Measurements from ENCODE around the gene RCAN2.

DNA sequence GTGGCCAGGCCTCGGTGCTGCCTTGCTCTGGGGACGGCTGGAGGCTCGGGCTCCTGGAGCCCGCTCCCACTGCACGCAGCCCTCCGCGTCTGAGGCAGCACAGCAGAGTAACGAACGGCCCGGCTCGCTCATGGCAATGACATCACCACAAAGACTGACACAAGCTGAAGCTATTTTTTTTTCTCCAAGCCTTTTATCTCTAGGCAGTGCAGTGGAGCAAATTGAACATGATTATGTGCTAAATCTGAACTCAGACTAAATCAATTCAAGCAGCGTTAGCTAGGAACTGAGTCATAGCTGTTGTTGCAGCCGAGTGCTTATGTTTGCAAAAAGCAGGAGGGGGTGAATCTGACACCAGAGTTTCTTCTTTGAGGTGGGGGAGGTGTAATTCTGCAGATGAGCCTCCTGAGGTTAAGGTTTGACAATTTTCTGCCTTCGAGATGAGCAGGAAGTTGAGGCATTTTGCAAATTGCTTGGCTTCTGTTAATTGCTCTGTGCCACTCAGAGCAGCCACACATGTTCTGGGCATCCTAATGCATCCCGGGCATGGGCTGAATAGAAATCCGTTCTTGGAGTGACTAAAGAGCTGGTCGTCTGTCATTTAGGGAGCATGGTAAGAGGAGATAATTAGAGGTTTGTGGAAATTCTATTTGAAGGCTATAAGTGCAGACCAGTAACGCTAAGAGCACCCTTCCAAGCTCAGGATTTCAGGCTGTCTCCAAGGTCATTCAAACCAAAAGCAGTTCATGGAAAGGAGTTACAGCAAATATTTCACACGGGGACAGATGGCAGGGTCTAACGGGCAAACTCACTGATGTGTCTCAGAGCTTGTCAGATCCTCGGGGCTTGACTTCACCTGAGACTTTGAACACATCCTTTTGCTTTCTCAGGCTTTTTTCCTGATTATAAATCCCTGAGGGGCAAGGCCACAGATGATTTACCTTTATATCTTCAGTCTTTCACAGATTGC lies 165.4 kb downstream of the RCAN2 start:
- TF ChIP-seq, protein P1, sequence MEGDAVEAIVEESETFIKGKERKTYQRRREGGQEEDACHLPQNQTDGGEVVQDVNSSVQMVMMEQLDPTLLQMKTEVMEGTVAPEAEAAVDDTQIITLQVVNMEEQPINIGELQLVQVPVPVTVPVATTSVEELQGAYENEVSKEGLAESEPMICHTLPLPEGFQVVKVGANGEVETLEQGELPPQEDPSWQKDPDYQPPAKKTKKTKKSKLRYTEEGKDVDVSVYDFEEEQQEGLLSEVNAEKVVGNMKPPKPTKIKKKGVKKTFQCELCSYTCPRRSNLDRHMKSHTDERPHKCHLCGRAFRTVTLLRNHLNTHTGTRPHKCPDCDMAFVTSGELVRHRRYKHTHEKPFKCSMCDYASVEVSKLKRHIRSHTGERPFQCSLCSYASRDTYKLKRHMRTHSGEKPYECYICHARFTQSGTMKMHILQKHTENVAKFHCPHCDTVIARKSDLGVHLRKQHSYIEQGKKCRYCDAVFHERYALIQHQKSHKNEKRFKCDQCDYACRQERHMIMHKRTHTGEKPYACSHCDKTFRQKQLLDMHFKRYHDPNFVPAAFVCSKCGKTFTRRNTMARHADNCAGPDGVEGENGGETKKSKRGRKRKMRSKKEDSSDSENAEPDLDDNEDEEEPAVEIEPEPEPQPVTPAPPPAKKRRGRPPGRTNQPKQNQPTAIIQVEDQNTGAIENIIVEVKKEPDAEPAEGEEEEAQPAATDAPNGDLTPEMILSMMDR (conservative IDR thresholded peaks at IDR 0.05 in 1 of 2, IDR thresholded peaks at IDR 0.05 in 1 of 2; ENCODE audit: extremely low read depth in 1 of 2, insufficient read depth in 1 of 2, low read depth in 1 of 2, low read length in 2 of 2) = no peak
- no peak for TF ChIP-seq EZH2 (IDR thresholded peaks at IDR 0.05; ENCODE audit: borderline replicate concordance, low read length)

Data from mammary epithelial cell (primary cell).